Kidney epithelial cell (primary cell): ENCODE data around the gene CYP4F12. TPM values are rescaled to one million over a fixed set of nuclear protein-coding genes. Genes with fewer than 3 reads are reported as not detected.

Source experiments
- DNase-seq: peaks from one replicate; pipeline ENCODE4 v3.0.0-alpha.2; 2010; ENCODE audit warnings: low read depth
- H3K27me3 ChIP-seq: 2 replicates; pipeline ENCODE4 v1.6.0; 2011; ENCODE audit warnings: low read length; ENCODE audit not compliant: control insufficient read depth, insufficient read depth
- H3K36me3 ChIP-seq: 2 replicates; pipeline ENCODE4 v1.5.1; 2011; ENCODE audit warnings: low read length; ENCODE audit not compliant: control insufficient read depth, insufficient read depth
- H3K4me3 ChIP-seq: 2 replicates; pipeline ENCODE4 v1.5.1; 2011; ENCODE audit warnings: low read depth, mild to moderate bottlenecking, control low read depth, low read length
- CTCF ChIP-seq: IDR thresholded peaks from 2 replicates; pipeline ENCODE4 v1.5.1; 2011; ENCODE audit warnings: mild to moderate bottlenecking, moderate library complexity, low read length, control low read depth, inconsistent platforms; ENCODE audit not compliant: insufficient read depth, poor library complexity, severe bottlenecking
- total RNA-seq: library from RNA; depleted of rRNA; stranded (reverse); fragments of >200 nt; gene quantifications from 2 replicates; pipeline ENCODE4 v1.2.3, GENCODE V29; 2015

The CYP4F12 gene
- not detected in 2 replicates for total RNA-seq

- no peak for DNase-seq
- TF ChIP-seq CTCF = no peak
- no peaks in the 10 kb centered on the region for H3K36me3 ChIP-seq
- H3K4me3 ChIP-seq = no peak within 1 kb of the TSS
- no peaks in the 10 kb centered on the region for H3K27me3 ChIP-seq
Measured at GRCh38 chr19:15672580-15673175, at the start of gene CYP4F12. Gene CYP4F12 (plus strand): TSS chr19:15673087. CDS start chr19:15673530, 443 bp downstream.

GRCh38 chr19:15623711-15624318, 49.1 kb upstream of the CYP4F12 start:
- H3K27me3 ChIP-seq = no peaks in the 10 kb centered on the region
- H3K4me3 ChIP-seq = no peak overlapping the region
- DNase-seq = no peak
- no peaks in the 10 kb centered on the region for H3K36me3 ChIP-seq
- no peak for TF ChIP-seq CTCF

DNA sequence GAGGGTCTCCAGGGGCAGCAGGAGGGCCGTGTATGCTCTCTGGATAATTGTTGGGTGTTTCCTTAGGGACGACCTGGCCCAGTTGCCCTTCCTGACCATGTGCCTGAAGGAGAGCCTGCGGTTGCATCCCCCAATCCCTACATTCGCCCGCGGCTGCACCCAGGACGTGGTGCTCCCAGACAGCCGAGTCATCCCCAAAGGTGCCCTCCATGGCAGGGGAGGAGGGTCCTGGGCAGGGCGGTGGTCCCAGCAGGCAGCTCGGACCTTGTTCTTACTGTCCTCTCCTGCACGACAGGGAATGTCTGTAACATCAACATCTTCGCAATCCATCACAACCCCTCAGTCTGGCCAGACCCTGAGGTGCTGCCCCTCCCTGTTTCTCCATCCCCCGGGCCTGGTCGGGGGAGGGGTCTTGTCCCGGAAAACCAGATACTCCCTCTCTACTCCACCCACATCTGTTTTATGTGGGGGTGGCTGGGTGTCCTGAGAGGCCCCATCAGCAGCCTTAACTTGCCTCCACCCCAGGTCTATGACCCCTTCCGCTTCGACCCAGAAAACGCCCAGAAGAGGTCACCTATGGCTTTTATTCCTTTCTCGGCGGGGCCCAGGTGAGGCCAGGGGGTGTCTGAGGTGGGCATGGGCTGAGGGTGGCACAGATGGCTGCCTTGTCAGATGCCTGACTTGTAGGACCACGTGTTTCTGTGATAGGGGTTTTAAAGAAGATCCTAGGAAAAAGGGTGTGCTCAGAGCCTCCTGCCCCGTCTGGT, 44.5 kb upstream of the CYP4F12 start:
- no peak overlapping the region for H3K4me3 ChIP-seq
- DNase-seq = no peak
- no peak for TF ChIP-seq CTCF
- H3K27me3 ChIP-seq = no peaks in the 10 kb centered on the region
- H3K36me3 ChIP-seq = no peaks in the 10 kb centered on the region

GRCh38 chr19:15629003-15629880, 43.6 kb upstream of the CYP4F12 start:
- no peak for DNase-seq

More at GRCh38 chr19:15629003-15629880, 43.6 kb upstream of the CYP4F12 start:
- Histone ChIP-seq H3K27me3 (no peaks in the 10 kb centered on the region), H3K36me3 (no peaks in the 10 kb centered on the region), H3K4me3 (no peak overlapping the region)
- TF ChIP-seq CTCF = peak; percentile 92
